OCI-LY3 (cell line): ENCODE measurements around the gene QKI.

Experiments
- EZH2phosphoT487 ChIP-seq: fragments of 200-600 bp; shearing (Covaris generic); IDR thresholded peaks from 2 replicates; pipeline ENCODE4 v1.6.1; 2018; ENCODE audit warnings: antibody characterized with exemption, mixed run types, low read depth
- TF ChIP-seq, protein P1 (sequence below): fragments of 200-600, 300-600 bp; sonication (generic); IDR thresholded peaks from 2 replicates; pipeline ENCODE4 v1.5.1; 2014; ENCODE audit warnings: antibody characterized with exemption, low read length, low read depth

DNA sequence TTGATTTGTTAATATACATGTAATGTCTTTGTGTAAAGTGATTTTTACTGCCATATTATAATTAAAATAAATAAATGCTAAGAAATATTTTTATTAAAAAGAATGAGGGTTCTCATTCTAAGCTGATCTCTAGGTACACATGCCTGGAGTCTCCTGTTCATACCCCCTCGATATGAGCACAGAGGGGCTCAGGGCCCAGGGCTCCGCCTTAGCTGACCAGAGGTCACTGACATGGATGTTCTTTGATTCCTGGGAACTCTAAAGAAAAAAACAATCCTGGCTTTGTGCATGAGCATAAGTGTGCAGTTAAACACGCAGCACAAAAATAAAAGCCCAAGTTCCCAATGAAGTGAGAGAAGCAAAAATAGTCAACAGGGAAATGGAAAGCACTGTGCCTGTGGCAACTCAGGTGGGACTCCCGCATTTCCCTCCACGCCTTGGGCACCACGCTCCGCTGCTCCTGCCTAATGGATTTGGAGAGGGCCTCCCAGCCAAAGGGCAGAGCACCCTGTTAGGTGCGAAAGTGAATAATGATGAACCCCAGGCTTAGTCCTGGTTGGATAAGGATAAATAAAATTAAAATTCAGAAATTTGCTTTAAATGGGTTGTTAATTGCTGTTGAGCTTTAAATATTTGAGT lies 33.3 kb upstream of the QKI start:
- TF ChIP-seq, protein P1, sequence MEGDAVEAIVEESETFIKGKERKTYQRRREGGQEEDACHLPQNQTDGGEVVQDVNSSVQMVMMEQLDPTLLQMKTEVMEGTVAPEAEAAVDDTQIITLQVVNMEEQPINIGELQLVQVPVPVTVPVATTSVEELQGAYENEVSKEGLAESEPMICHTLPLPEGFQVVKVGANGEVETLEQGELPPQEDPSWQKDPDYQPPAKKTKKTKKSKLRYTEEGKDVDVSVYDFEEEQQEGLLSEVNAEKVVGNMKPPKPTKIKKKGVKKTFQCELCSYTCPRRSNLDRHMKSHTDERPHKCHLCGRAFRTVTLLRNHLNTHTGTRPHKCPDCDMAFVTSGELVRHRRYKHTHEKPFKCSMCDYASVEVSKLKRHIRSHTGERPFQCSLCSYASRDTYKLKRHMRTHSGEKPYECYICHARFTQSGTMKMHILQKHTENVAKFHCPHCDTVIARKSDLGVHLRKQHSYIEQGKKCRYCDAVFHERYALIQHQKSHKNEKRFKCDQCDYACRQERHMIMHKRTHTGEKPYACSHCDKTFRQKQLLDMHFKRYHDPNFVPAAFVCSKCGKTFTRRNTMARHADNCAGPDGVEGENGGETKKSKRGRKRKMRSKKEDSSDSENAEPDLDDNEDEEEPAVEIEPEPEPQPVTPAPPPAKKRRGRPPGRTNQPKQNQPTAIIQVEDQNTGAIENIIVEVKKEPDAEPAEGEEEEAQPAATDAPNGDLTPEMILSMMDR: no peak
- no peak for TF ChIP-seq EZH2phosphoT487
